Right lobe of liver (tissue), 4 donors: ENCODE data around the gene HOXD10.

Source experiments
- CTCF ChIP-seq, 4 donors: fragments of 200-600 bp in 3 of 4; fragments of 450-650 bp in 1 of 4; IDR thresholded peaks; one replicate each; pipeline versions ENCODE4 v1.5.1 to v1.8.0; 2016 to 2022; ENCODE audit warnings: antibody characterized with exemption in 4 of 4, mild to moderate bottlenecking in 2 of 4
- POLR2A ChIP-seq: fragments of 450-650 bp; IDR thresholded peaks from one replicate; pipeline ENCODE4 v1.6.1; 2017; ENCODE audit warnings: antibody characterized with exemption, mild to moderate bottlenecking
- donor health status: DM: no; HTN: no; CAD: no.
- donor health status: DM: no; HTN: no; CAD: no.
- donor health status: DM: no; HTN: yes; CAD: no.

GRCh38 chr2:176159663-176160250, 43.2 kb downstream of the HOXD10 start:
- no peak for TF ChIP-seq CTCF (IDR thresholded peaks at IDR 0.05)
- no peak for TF ChIP-seq POLR2A
